H1 (cell line): ENCODE data around the gene SIMC1. TPM values are rescaled to one million over a fixed set of nuclear protein-coding genes. Genes with fewer than 3 reads are reported as not detected.

Source experiments
- CTCF ChIA-PET: fragments of 300-600 bp; sonication (Branson Sonifier 250); formaldehyde crosslinking; loops from one replicate; lab custom pipeline; 2021; ENCODE audit not compliant: partially characterized antibody; lab: Charles Lee
- POLR2A ChIA-PET: fragments of 300-600 bp; sonication (Branson Sonifier 250); formaldehyde crosslinking; loops from one replicate; lab custom pipeline; 2021; ENCODE audit warnings: inconsistent platforms; ENCODE audit not compliant: partially characterized antibody; lab: Charles Lee
- DNase-seq, 2 experiments: peaks; one replicate each; pipeline versions ENCODE4 v3.0.0 to v3.0.0-alpha.2; 2010 to 2022; ENCODE audit warnings: low spot score in 2 of 2, low read depth in 1 of 2, mixed read lengths in 1 of 2
- FAIRE-seq: peaks from 2 replicates; lab custom pipeline; 2011; peaks lifted over from hg19 to GRCh38; lab: Jason Lieb, UNC
- H2AFZ ChIP-seq: 2 replicates; pipeline ENCODE4 v1.8.1; 2012; ENCODE audit warnings: low read length, inconsistent platforms
- H2AK5ac ChIP-seq: 2 replicates; pipeline ENCODE4 v1.6.1; 2013; ENCODE audit warnings: low read depth, low read length
- H2BK120ac ChIP-seq: replicated peaks from 2 replicates; pipeline ENCODE3; 2013; ENCODE audit warnings: low read depth, low read length, inconsistent platforms
- H2BK12ac ChIP-seq: 2 replicates; pipeline ENCODE4 v1.6.1; 2013; ENCODE audit warnings: low read depth, low read length
- H2BK15ac ChIP-seq: 2 replicates; pipeline ENCODE4 v1.6.1; 2013; ENCODE audit warnings: low read length
- H2BK20ac ChIP-seq: 2 replicates; pipeline ENCODE4 v1.6.1; 2013; ENCODE audit warnings: low read length
- H2BK5ac ChIP-seq: 2 replicates; pipeline ENCODE4 v1.6.1; 2013; ENCODE audit warnings: low read depth, low read length
- H3K14ac ChIP-seq: 2 replicates; pipeline ENCODE4 v1.6.1; 2013; ENCODE audit warnings: inconsistent platforms; ENCODE audit not compliant: insufficient read length
- H3K18ac ChIP-seq: 2 replicates; pipeline ENCODE4 v1.6.1; 2013; ENCODE audit warnings: low read length; ENCODE audit errors: extremely low read depth
- H3K23ac ChIP-seq: 2 replicates; pipeline ENCODE4 v1.6.1; 2013; ENCODE audit warnings: inconsistent platforms; ENCODE audit not compliant: insufficient read length
- H3K23me2 ChIP-seq: 2 replicates; pipeline ENCODE4 v1.6.1; 2013; ENCODE audit warnings: low read depth, low read length
- H3K27ac ChIP-seq: 2 replicates; pipeline ENCODE4 v1.6.1; 2011; ENCODE audit warnings: low read depth, low read length, inconsistent platforms
- H3K27me3 ChIP-seq, 4 experiments: replicated peaks in 1 of 4; 1 replicate in 1 of 4; 2 replicates in 3 of 4; pipeline versions ENCODE4 v1.6.1 to v1.8.1; 2011 to 2013; ENCODE audit warnings: low read length in 3 of 4, mild to moderate bottlenecking in 3 of 4, inconsistent platforms in 2 of 4, mixed read lengths in 2 of 4, moderate library complexity in 1 of 4; ENCODE audit not compliant: control insufficient read depth in 3 of 4, insufficient read depth in 3 of 4; ENCODE audit errors: extremely low read depth in 1 of 4
- H3K36me3 ChIP-seq, 4 experiments: 2 replicates each; pipeline versions ENCODE4 v1.6.1 to v1.8.1; 2011 to 2013; ENCODE audit warnings: mild to moderate bottlenecking in 4 of 4, low read length in 3 of 4, moderate library complexity in 2 of 4, control low read depth in 1 of 4, inconsistent platforms in 1 of 4; ENCODE audit not compliant: insufficient read depth in 4 of 4, control insufficient read depth in 2 of 4
- H3K4ac ChIP-seq: replicated peaks from 2 replicates; pipeline ENCODE3; 2013; ENCODE audit warnings: low read length, low read depth, mixed read lengths, inconsistent platforms; ENCODE audit not compliant: insufficient read length
- H3K4me1 ChIP-seq, 4 experiments: replicated peaks in 1 of 4; 1 replicate in 1 of 4; 2 replicates in 3 of 4; pipeline versions ENCODE4 v1.6.1 to v1.8.1; 2011 to 2013; ENCODE audit warnings: low read length in 3 of 4, inconsistent platforms in 2 of 4, mixed read lengths in 1 of 4; ENCODE audit not compliant: insufficient read depth in 4 of 4, control insufficient read depth in 3 of 4
- H3K4me2 ChIP-seq, 2 experiments: 2 replicates each; pipeline versions ENCODE4 v1.6.1 to v1.8.1; 2011 to 2013; ENCODE audit warnings: low read depth in 2 of 2, low read length in 2 of 2, control low read depth in 1 of 2, inconsistent platforms in 1 of 2, mild to moderate bottlenecking in 1 of 2; ENCODE audit not compliant: insufficient read depth in 1 of 2
- H3K4me3 ChIP-seq, 4 experiments: fragments of 200-600, 300-600 bp in 1 of 4; sonication (generic), shearing (Covaris generic), sonication (Bioruptor Twin) in 1 of 4; 2 replicates each; pipeline versions ENCODE4 v1.5.1 to v1.8.1; 2011 to 2016; ENCODE audit warnings: low read length in 4 of 4, low read depth in 3 of 4, control low read depth in 2 of 4, inconsistent platforms in 2 of 4, mild to moderate bottlenecking in 2 of 4, mixed read lengths in 1 of 4, moderate library complexity in 1 of 4; ENCODE audit not compliant: insufficient read depth in 2 of 4; ENCODE audit errors: extremely low read depth in 1 of 4
- H3K56ac ChIP-seq: replicated peaks from 2 replicates; pipeline ENCODE3; 2013; ENCODE audit warnings: low read depth, mild to moderate bottlenecking, mixed read lengths, low read length, inconsistent platforms; ENCODE audit not compliant: insufficient read length
- H3K79me1 ChIP-seq: 2 replicates; pipeline ENCODE4 v1.6.1; 2013; ENCODE audit warnings: low read depth, low read length, control low read depth
- H3K79me2 ChIP-seq, 2 experiments: 2 replicates each; pipeline versions ENCODE4 v1.6.1 to v1.8.1; 2012 to 2013; ENCODE audit warnings: low read length in 2 of 2, mild to moderate bottlenecking in 2 of 2, inconsistent platforms in 1 of 2; ENCODE audit not compliant: insufficient read depth in 2 of 2, control insufficient read depth in 1 of 2
- H3K9ac ChIP-seq, 4 experiments: replicated peaks in 1 of 4; 1 replicate in 1 of 4; 2 replicates in 3 of 4; pipeline versions ENCODE4 v1.6.1 to v1.8.1; 2011 to 2013; ENCODE audit warnings: low read depth in 3 of 4, low read length in 3 of 4, control low read depth in 2 of 4, mild to moderate bottlenecking in 2 of 4, moderate library complexity in 2 of 4, inconsistent platforms in 1 of 4; ENCODE audit errors: extremely low read depth in 1 of 4
- H3K9me3 ChIP-seq, 2 experiments: 2 replicates each; pipeline versions ENCODE4 v1.6.1 to v1.8.1; 2012 to 2013; ENCODE audit warnings: mild to moderate bottlenecking in 2 of 2, moderate library complexity in 2 of 2, control low read depth in 1 of 2, inconsistent platforms in 1 of 2, low read depth in 1 of 2, low read length in 1 of 2, mixed read lengths in 1 of 2; ENCODE audit not compliant: insufficient read depth in 2 of 2
- H4K20me1 ChIP-seq, 2 experiments: replicated peaks in 1 of 2; 2 replicates each; pipeline versions ENCODE3 to v1.8.1; 2011 to 2013; ENCODE audit warnings: inconsistent platforms in 2 of 2, low read length in 2 of 2, mild to moderate bottlenecking in 1 of 2; ENCODE audit not compliant: insufficient read depth in 2 of 2, control insufficient read depth in 1 of 2
- H4K5ac ChIP-seq: 2 replicates; pipeline ENCODE4 v1.6.1; 2013; ENCODE audit warnings: low read length, low read depth, mixed read lengths, inconsistent platforms; ENCODE audit not compliant: insufficient read length
- H4K8ac ChIP-seq: 2 replicates; pipeline ENCODE4 v1.8.0; 2013; ENCODE audit warnings: mild to moderate bottlenecking, moderate library complexity, low read length, inconsistent platforms; ENCODE audit not compliant: insufficient read depth; ENCODE audit errors: extremely low read depth
- H4K91ac ChIP-seq: replicated peaks from 2 replicates; pipeline ENCODE3; 2013; ENCODE audit warnings: low read length, mixed read lengths, inconsistent platforms; ENCODE audit not compliant: insufficient read length
- ASH2L ChIP-seq: fragments of 200-600, 300-600 bp; sonication (generic); IDR thresholded peaks from one replicate; pipeline ENCODE4 v1.7.1; 2017; ENCODE audit warnings: low read length
- BRCA1 ChIP-seq: IDR thresholded peaks from 2 replicates; pipeline ENCODE4 v1.6.1; 2012; ENCODE audit warnings: low read depth, low read length, improper control_type of control experiment
- EGR1 ChIP-seq: IDR thresholded peaks from 2 replicates; pipeline ENCODE4 v1.6.1; 2011; ENCODE audit warnings: low read depth, low read length, borderline replicate concordance
- EP300 ChIP-seq, 2 experiments: IDR thresholded peaks; 1 replicate in 1 of 2; 2 replicates in 1 of 2; pipeline ENCODE4 v1.6.1; 2011 to 2012; ENCODE audit warnings: low read depth in 2 of 2, low read length in 2 of 2, mild to moderate bottlenecking in 2 of 2, borderline replicate concordance in 1 of 2, inconsistent platforms in 1 of 2, moderate library complexity in 1 of 2
- HDAC2 ChIP-seq, 2 experiments: fragments of 300-600 bp in 1 of 2; sonication (generic) in 1 of 2; IDR thresholded peaks; 2 replicates each; pipeline ENCODE4 v1.6.1; 2011 to 2012; ENCODE audit warnings: low read depth in 2 of 2, low read length in 2 of 2, mild to moderate bottlenecking in 2 of 2, moderate library complexity in 2 of 2, borderline replicate concordance in 1 of 2, inconsistent platforms in 1 of 2
- KDM1A ChIP-seq: fragments of 200-600, 300-600 bp; sonication (generic); IDR thresholded peaks from 2 replicates; pipeline ENCODE4 v1.7.1; 2016; ENCODE audit warnings: mild to moderate bottlenecking, low read length, borderline replicate concordance
- POLR2A ChIP-seq, 2 experiments: IDR thresholded peaks; 1 replicate in 1 of 2; 2 replicates in 1 of 2; pipeline ENCODE4 v1.6.1; 2011; ENCODE audit warnings: low read depth in 2 of 2, low read length in 2 of 2, mild to moderate bottlenecking in 2 of 2; ENCODE audit errors: control extremely low read depth in 1 of 2
- RFX5 ChIP-seq: IDR thresholded peaks from 2 replicates; pipeline ENCODE4 v1.6.1; 2011; ENCODE audit warnings: low read depth, low read length, improper control_type of control experiment, borderline replicate concordance
- RXRA ChIP-seq: IDR thresholded peaks from 2 replicates; pipeline ENCODE4 v1.6.1; 2011; ENCODE audit warnings: low read depth, mild to moderate bottlenecking, low read length, moderate library complexity; ENCODE audit not compliant: insufficient read depth
- SAP30 ChIP-seq: fragments of 300-600 bp; sonication (generic); IDR thresholded peaks from 2 replicates; pipeline ENCODE4 v1.7.1; 2012; ENCODE audit warnings: low read length, moderate library complexity, mild to moderate bottlenecking, inconsistent platforms; ENCODE audit not compliant: insufficient read depth, insufficient replicate concordance
- SIRT6 ChIP-seq: IDR thresholded peaks from one replicate; pipeline ENCODE4 v1.7.1; 2012; ENCODE audit warnings: low read length, inconsistent platforms
- SP4 ChIP-seq: IDR thresholded peaks from 2 replicates; pipeline ENCODE4 v1.6.1; 2012; ENCODE audit warnings: low read length, inconsistent platforms
- ZNF274 ChIP-seq: IDR thresholded peaks from 2 replicates; pipeline ENCODE4 v1.7.0; 2012; ENCODE audit warnings: low read length, borderline replicate concordance; ENCODE audit errors: extremely low read depth
- WGBS, 2 experiments: shearing (Covaris generic) in 1 of 2; methylation state at CpG; one replicate each; pipeline versions ENCODE4 v1.1.6 to v1.1.7; 2013 to 2015; ENCODE audit warnings: low lambda C conversion rate in 2 of 2, mixed read lengths in 2 of 2, inconsistent platforms in 1 of 2, low coverage in 1 of 2, missing lambda C conversion rate in 1 of 2; ENCODE audit not compliant: insufficient replicate concordance in 2 of 2, insufficient coverage in 1 of 2, insufficient read length in 1 of 2; ENCODE audit errors: extremely low coverage in 1 of 2, missing lambda C conversion rate in 1 of 2; 5-methylcytosine and 5-hydroxymethylcytosine counted together
- polyA plus RNA-seq, 7 experiments: library from polyadenylated mRNA; depleted of rRNA in 3 of 7; stranded (reverse) in 5 of 7; unstranded in 2 of 7; fragments of >200 nt in 5 of 7; fragments of 200-250 nt in 2 of 7; gene quantifications; 1 replicate in 5 of 7; 2 replicates in 1 of 7; 4 replicates in 1 of 7; pipeline versions ENCODE4 v1.2.1 to v1.2.3, GENCODE V29; 2011 to 2013; ENCODE audit warnings: missing spikeins in 2 of 7, mixed read lengths in 2 of 7
- total RNA-seq: library from RNA; stranded (reverse); fragmentation: NEBNext Ultra II Directional; extraction: Animal tissue kit (Norgen Biotek cat#: 25700); gene quantifications from 2 replicates; pipeline ENCODE4 v1.2.1, GENCODE V29; 2021

Gene SIMC1
- total and polyA plus RNA-seq, 2 of the 8 experiments (the other 6 are each of a cell fraction or from before 2014, with no cell fraction given), result 12.3 to 21.2 TPM

- WGBS, 2 experiments, result 88% methylated on average over 5 of the region's 5 CpGs; no CpG with 5 or more reads in 1 of the 2 experiments
- Histone ChIP-seq H3K4me3 (no peak overlapping the region), H2BK15ac (no peak overlapping the region), H3K9ac (no peak overlapping the region), H3K4ac (no peak overlapping the region), H3K9me3 (no peaks in the 10 kb centered on the region), H3K36me3 (peaks cover 23 to 86% (median 58%) of the 10 kb centered on the region in 4 experiments), H3K79me2 (peaks cover 4 to 51% of the 10 kb centered on the region in 2 experiments), H2BK120ac (no peak overlapping the region), H3K27ac (no peak overlapping the region), H2AK5ac (no peak overlapping the region), H4K20me1 (peaks cover 11 to 30% of the 10 kb centered on the region in 2 experiments), H2BK20ac (no peak overlapping the region), H4K5ac (no peak overlapping the region), H4K8ac (no peak overlapping the region), H2BK12ac (no peak overlapping the region), H3K23me2 (no peaks in the 10 kb centered on the region), H3K56ac (no peak overlapping the region), H2BK5ac (no peak overlapping the region), H3K14ac (no peak overlapping the region), H3K23ac (no peak overlapping the region), H3K18ac (no peak overlapping the region), H3K27me3 (no peaks in the 10 kb centered on the region), H3K4me1 (no peaks in the 10 kb centered on the region), H2AFZ (no peak overlapping the region), H4K91ac (no peak overlapping the region), H3K79me1 (peaks cover 17% of the 10 kb centered on the region), H3K4me2 (no peak overlapping the region)
- ChIA-PET POLR2A (interaction anchor here (0.5 to 0.9 kb wide), 2 partner anchors 8 to 17 kb away, joined by 3 read pairs; no protein-coding TSS in a partner anchor), CTCF (no interaction called here)
- no peak for FAIRE-seq
- DNase-seq, result no peak
- TF ChIP-seq EGR1 (no peak), BRCA1 (no peak), ASH2L (no peak), SAP30 (no peak), RFX5 (no peak), HDAC2 (IDR thresholded peaks at IDR 0.05; ENCODE audit: borderline replicate concordance in 1 of 2, low read depth in 2 of 2, low read length in 2 of 2) (no peak), SP4 (no peak), POLR2A (IDR thresholded peaks at IDR 0.05; ENCODE audit: control extremely low read depth in 1 of 2, low read depth in 2 of 2, low read length in 2 of 2) (no peak), KDM1A (no peak), RXRA (no peak), ZNF274 (no peak), SIRT6 (no peak), EP300 (IDR thresholded peaks at IDR 0.05; ENCODE audit: borderline replicate concordance in 1 of 2, low read depth in 2 of 2, low read length in 2 of 2) (no peak)
These were observed 114.1 kb downstream of the SIMC1 start for GRCh38 chr5:176352116-176352878.
